Middle frontal gyrus (tissue), 1 donor: ENCODE results near the gene SPATA20.

Source experiments
- DNase-seq: peaks from one replicate; pipeline ENCODE4 v3.0.0-alpha.2; 2015; ENCODE audit warnings: low spot score; ENCODE audit errors: extremely low spot score

Gene SPATA20

DNA sequence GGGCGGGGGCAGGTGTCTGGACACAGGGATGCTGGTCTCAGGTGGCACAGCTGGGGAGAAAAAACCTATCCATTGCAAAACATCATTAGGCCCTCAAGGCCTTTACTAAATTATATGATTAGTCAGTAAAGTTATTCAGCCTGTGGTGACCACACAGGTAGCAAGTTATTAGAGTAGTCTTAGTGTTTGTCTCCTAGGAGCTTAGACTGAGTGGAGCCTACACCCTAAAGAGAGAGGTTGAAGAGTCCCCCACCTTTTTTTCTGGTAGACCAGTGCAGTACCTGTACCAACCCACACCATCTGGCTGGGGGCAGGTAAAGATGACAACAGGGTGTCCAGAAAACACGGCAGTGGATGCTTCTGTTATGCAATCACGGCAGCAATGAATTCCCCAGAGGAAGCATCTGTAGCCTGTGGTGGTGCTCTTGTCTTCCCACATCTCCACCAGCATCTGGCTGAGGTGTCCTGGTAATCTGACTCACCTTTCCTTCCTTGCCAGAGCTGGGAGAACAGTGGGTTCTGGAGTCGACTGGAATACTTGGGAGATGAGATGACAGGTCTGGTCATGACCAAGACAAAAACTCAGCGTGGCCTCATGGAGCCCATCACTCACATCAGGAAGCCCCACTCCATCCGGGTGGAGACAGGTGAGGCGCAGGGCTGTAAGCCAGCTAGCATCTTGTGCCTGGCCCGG lies 27.7 kb upstream of the SPATA20 start:
- no peak for DNase-seq

GRCh38 chr17:50520483-50520882 lies 26.5 kb upstream of the SPATA20 start:
- no peak for DNase-seq

GRCh38 chr17:50521514-50521913 lies 25.5 kb upstream of the SPATA20 start:
- no peak for DNase-seq

DNA sequence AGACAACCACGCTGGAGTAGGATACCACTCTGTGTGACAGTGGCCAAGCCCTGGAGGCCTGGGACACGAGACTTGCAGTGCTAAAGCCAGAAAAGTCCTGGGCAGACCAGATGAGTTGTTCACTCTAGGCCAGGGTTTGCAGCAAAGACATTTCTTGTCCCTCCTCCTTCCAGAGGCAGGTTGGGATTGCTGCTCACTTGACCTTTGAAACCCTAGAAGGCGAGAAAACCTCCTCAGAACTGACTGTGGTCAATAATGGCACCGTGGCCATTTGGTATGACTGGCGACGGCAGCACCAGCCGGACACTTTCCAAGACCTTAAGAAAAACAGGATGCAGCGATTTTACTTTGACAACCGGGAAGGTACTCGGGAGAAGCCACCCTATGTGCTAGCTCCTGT lies 24.2 kb upstream of the SPATA20 start:
- DNase-seq, result no peak

- DNase-seq, result no peak
These were observed 23.8 kb upstream of the SPATA20 start for GRCh38 chr17:50523208-50523607.

- DNase-seq, result no peak
These were observed 22.1 kb upstream of the SPATA20 start for GRCh38 chr17:50524838-50525237.

DNA sequence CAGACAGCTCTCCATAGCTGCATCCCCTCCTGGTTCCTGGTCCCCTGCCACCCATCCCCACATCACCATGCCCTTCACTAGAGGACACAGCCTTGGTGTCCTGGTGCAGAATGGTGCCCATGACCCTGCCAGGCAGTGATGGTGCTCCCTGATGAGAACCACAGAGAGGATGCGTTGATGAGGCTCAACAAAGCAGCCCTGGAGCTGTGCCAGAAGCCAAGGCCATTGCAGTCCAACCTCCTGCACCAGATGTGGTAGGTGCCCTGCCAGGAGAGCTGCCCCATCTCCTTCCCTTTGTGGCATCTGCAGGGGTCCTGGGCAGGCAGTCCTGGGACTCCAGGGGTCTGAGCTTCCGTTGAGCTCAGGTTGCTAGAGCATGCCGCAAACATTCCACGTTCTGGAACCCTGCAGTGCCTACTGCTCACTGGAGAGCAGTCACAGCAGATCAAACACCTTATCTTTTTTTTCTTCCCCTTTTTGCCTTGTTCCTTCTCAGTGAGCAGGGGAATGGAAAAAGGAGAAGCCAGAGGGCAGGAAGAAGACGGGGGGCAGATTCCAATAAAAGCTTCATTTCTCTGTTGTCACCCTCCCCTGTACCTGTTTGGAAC lies 19.7 kb upstream of the SPATA20 start:
- DNase-seq, result no peak

- no peak for DNase-seq
These were observed 19.0 kb upstream of the SPATA20 start for GRCh38 chr17:50527949-50528474.

GRCh38 chr17:50529849-50530248 lies 17.1 kb upstream of the SPATA20 start:
- no peak for DNase-seq

DNA sequence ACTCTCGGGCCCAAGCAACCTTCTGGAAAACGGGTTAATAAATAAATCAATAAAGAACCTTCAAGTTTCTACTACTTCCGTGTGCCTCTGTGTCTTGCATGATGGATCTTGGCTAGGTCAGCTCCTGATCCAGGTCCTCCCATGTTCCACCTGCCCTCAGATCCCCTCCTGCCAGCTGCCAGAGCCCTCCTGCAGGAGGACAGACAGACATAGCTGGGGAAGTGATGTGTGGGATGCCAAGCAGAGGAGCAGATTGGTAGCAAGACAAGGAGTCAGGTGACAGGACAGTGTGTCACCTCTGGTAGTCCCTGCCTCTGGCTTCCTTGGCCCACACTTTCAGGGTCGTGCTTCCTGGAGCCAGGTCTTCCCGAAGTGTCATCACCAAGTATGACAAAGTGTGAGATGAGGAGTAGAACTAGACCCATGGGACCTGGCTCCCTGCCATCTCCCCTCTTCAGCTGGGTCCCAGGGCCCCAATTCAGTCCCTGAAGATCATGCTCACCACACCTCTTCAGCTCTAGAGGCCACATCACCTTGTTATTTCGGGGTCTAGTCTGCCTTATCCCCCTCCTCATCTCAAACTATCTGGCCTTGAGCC lies 15.4 kb upstream of the SPATA20 start:
- DNase-seq, result no peak

DNA sequence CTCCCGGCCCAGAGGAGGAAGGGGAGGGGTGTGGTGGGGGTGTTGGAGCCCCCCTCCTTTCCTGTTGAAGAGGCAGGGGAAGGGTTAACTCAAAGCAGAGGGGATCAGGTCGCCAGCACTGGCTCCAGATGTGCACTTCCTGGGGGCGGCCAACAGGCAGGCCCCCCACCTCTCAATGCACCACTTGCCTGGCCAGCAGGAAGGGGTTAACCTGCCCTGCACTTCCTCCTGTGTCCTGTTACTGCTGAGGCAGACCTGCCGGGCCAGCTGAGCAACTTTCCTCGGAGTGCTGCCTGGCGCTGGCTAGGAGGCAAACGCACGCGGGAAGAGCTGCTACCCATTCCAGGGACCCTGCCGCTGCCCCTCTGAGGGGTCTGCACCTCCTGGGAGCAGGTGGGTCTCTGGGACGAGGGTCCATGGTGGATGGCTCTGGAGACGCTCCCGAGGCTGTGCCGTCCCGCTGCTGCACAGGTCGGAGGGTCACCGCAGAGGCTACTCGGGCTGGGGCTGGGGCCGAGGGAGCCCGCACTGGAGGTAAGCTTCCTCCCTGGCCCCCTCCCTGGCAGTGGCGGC lies 14.4 kb upstream of the SPATA20 start, which contains the start of gene EPN3:
EPN3 (plus strand) TSS at position 284 of the 573 bp plus-strand sequence. CDS start 3,822 bp downstream, outside the sequence.
- no peak for DNase-seq

DNA sequence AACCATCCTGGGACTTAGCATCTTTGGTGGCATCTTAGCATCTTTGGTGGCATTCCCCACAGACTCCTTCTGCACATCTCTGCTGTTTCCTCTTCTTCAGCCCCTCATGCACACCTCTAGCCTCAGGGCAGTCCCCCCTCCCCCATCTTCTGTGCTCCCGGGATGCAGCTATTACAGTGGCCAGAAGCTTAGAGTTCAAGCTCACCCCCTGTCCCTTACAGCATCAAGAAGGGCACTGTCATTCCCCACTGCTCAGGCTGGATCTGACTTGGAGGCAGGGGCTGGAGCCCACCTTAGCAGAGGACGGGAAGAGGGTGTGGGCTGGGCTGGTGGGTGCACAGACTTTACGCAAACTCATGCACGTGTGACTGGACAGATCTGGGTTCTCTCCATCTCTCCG lies 13.8 kb upstream of the SPATA20 start:
- DNase-seq, result no peak

DNA sequence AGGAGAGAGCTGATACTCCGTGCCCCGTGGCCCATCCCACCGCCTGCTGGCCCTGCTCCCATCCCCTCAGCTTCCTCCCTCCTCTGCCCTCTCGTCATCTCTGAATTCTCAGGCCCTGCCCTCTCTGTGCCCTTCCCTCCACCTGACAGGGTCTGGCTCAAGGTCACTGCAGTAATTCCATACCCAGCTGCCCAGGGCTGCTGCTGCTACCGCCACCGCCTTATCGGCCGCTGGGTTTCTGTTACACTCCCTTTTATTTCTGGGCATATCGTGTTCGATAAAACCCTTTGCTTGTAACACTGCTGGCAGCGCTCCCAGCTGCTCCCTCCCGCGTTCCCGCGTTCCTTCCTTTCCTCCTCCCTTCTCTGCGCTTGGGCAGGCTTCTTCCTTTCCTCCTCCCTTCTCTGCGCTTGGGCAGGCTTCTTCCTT lies 13.2 kb upstream of the SPATA20 start:
- DNase-seq, result no peak

GRCh38 chr17:50534222-50534978 lies 12.6 kb upstream of the SPATA20 start:
- DNase-seq, result no peak

GRCh38 chr17:50534979-50535326 lies 12.0 kb upstream of the SPATA20 start:
- no peak for DNase-seq

GRCh38 chr17:50535407-50535806 lies 11.6 kb upstream of the SPATA20 start:
- no peak for DNase-seq

DNA sequence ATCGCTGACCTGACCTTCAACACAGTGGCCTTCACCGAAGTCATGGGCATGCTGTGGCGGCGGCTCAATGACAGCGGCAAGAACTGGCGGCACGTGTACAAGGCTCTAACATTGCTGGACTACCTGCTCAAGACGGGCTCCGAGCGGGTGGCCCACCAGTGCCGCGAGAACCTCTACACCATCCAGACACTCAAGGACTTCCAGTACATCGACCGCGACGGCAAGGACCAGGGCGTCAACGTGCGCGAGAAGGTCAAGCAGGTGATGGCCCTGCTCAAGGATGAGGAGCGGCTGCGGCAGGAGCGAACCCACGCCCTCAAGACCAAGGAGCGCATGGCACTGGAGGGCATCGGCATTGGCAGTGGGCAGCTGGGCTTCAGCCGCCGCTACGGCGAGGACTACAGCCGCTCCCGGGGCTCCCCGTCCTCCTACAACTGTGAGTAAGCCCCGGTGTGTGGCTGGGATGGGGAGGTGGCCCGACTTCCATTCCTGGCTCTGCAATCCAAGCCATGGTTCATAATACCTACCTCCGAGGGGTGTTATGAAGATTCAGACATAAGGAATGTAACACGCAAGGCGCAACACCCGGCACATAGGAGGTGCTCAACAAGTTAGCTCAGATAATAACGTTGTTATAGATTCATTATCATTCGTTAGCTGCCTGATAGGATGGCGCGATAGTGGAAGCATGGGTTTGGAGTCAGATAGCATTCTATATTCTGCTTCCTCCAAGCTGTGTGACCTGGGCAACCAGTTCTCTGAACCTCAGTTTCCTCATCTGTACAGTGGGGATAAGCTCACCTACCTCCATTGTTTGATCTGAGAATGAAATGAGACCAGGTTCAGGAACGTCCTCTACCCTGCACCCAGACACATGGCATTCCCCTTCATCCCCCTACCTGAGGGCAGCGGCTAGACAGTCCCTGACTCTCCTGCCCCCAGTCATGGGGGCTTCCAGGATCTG lies 10.0 kb upstream of the SPATA20 start:
- DNase-seq, result no peak

GRCh38 chr17:50537721-50538548 lies 9.0 kb upstream of the SPATA20 start:
- DNase-seq, result no peak
